ENCODE results near the gene PTH1R. TPM values are rescaled to one million over a fixed set of nuclear protein-coding genes. Genes with fewer than 3 reads are reported as not detected.

Gene PTH1R
- polyA plus RNA-seq, 1 experiment: 2.1 TPM

GRCh38 chr3:46923559-46924350, 46.2 kb downstream of the PTH1R start:
- peak; percentile 70 for TF ChIP-seq CTCF (IDR thresholded peaks at IDR 0.05; ENCODE audit: insufficient read depth, low read depth, low read length)
- DNase-seq (ENCODE audit: low read depth): no peak
- H3K4me3 ChIP-seq (ENCODE audit: low read depth, low read length): no peak overlapping the region
- ChIA-PET POLR2A (no interaction called here), CTCF (interaction anchor here (0.5 to 7.0 kb wide), 23 partner anchors 10 to 475 kb away, joined by 3 to 47 read pairs (median 4); partner anchors contain the start of gene CCDC12)
- H3K36me3 ChIP-seq (ENCODE audit: control insufficient read depth, insufficient read depth, low read length): peaks cover 44% of the 10 kb centered on the region
- H3K27me3 ChIP-seq (ENCODE audit: control insufficient read depth, insufficient read depth, low read length): no peaks in the 10 kb centered on the region

- Histone ChIP-seq H3K36me3 (ENCODE audit: control insufficient read depth, insufficient read depth, low read length) (peaks cover 42% of the 10 kb centered on the region), H3K4me3 (ENCODE audit: low read depth, low read length) (no peak overlapping the region), H3K27me3 (ENCODE audit: control insufficient read depth, insufficient read depth, low read length) (no peaks in the 10 kb centered on the region)
- ChIA-PET CTCF (interaction anchor here (1.1 to 7.0 kb wide), 5 partner anchors 10 to 108 kb away, joined by 4 to 47 read pairs (median 12); no protein-coding TSS in a partner anchor), POLR2A (no interaction called here)
- TF ChIP-seq CTCF (IDR thresholded peaks at IDR 0.05; ENCODE audit: insufficient read depth, low read depth, low read length): no peak
- no peak for DNase-seq (ENCODE audit: low read depth)
Observed at GRCh38 chr3:46924921-46925584, 47.5 kb downstream of the PTH1R start.

- DNase-seq (ENCODE audit: low read depth): no peak
- ChIA-PET POLR2A (interaction anchor here (0.6 kb wide), 1 partner anchor 121 kb away, joined by 3 read pairs; no protein-coding TSS in a partner anchor), CTCF (interaction anchor here (7.0 kb wide), 1 partner anchor 9 kb away, joined by 47 read pairs; no protein-coding TSS in a partner anchor)
- Histone ChIP-seq H3K27me3 (ENCODE audit: control insufficient read depth, insufficient read depth, low read length) (no peaks in the 10 kb centered on the region), H3K4me3 (ENCODE audit: low read depth, low read length) (no peak overlapping the region), H3K36me3 (ENCODE audit: control insufficient read depth, insufficient read depth, low read length) (peaks cover 38% of the 10 kb centered on the region)
- no peak for TF ChIP-seq CTCF (IDR thresholded peaks at IDR 0.05; ENCODE audit: insufficient read depth, low read depth, low read length)
Observed at GRCh38 chr3:46925585-46925934, 48.0 kb downstream of the PTH1R start.

- TF ChIP-seq CTCF (IDR thresholded peaks at IDR 0.05; ENCODE audit: insufficient read depth, low read depth, low read length): no peak
- ChIA-PET POLR2A (interaction anchor here (0.6 kb wide), 1 partner anchor 121 kb away, joined by 3 read pairs; no protein-coding TSS in a partner anchor), CTCF (interaction anchor here (7.0 kb wide), 1 partner anchor 9 kb away, joined by 47 read pairs; no protein-coding TSS in a partner anchor)
- no peak for DNase-seq (ENCODE audit: low read depth)
- no peaks in the 10 kb centered on the region for H3K27me3 ChIP-seq (ENCODE audit: control insufficient read depth, insufficient read depth, low read length)
- peaks cover 34% of the 10 kb centered on the region for H3K36me3 ChIP-seq (ENCODE audit: control insufficient read depth, insufficient read depth, low read length)
- no peak overlapping the region for H3K4me3 ChIP-seq (ENCODE audit: low read depth, low read length)
Observed at GRCh38 chr3:46926039-46926438, 48.5 kb downstream of the PTH1R start.

GRCh38 chr3:46926447-46926846, 48.9 kb downstream of the PTH1R start:
- CTCF ChIA-PET: interaction anchor here (7.0 kb wide), 1 partner anchor 8 kb away, joined by 47 read pairs; no protein-coding TSS in a partner anchor

More at GRCh38 chr3:46926447-46926846, 48.9 kb downstream of the PTH1R start:
- TF ChIP-seq CTCF (IDR thresholded peaks at IDR 0.05; ENCODE audit: insufficient read depth, low read depth, low read length): no peak
- no peak overlapping the region for H3K4me3 ChIP-seq (ENCODE audit: low read depth, low read length)
- POLR2A ChIA-PET: no interaction called here
- H3K27me3 ChIP-seq (ENCODE audit: control insufficient read depth, insufficient read depth, low read length): no peaks in the 10 kb centered on the region
- no peak for DNase-seq (ENCODE audit: low read depth)
- peaks cover 31% of the 10 kb centered on the region for H3K36me3 ChIP-seq (ENCODE audit: control insufficient read depth, insufficient read depth, low read length)
